Thyroid gland (tissue), 4 donors: Measurements from ENCODE around the gene ZNF14.
"Not testable (repeated sequence)": the region's sequence is repeated elsewhere in the genome, so short reads cannot be mapped to it uniquely, and the experiment has no call there.

Source experiments
- POLR2A ChIP-seq, 2 donors: fragments of 450-650 bp; IDR thresholded peaks; one replicate each; pipeline ENCODE4 v1.6.1; 2017; ENCODE audit warnings: antibody characterized with exemption in 2 of 2, mild to moderate bottlenecking in 2 of 2, moderate library complexity in 1 of 2
- TF ChIP-seq, protein P1 (sequence below), 6 experiments: fragments of 200-600 bp in 3 of 6; fragments of 450-650 bp in 3 of 6; sonication (generic) in 3 of 6; IDR thresholded peaks; one replicate each; pipeline ENCODE4 v1.5.1; 2016 to 2019; ENCODE audit warnings: antibody characterized with exemption in 6 of 6, mild to moderate bottlenecking in 2 of 6, inconsistent platforms in 1 of 6, moderate library complexity in 1 of 6

GRCh38 chr19:19781791-19782190 lies 48.9 kb upstream of the ZNF14 start:
- TF ChIP-seq, protein P1, sequence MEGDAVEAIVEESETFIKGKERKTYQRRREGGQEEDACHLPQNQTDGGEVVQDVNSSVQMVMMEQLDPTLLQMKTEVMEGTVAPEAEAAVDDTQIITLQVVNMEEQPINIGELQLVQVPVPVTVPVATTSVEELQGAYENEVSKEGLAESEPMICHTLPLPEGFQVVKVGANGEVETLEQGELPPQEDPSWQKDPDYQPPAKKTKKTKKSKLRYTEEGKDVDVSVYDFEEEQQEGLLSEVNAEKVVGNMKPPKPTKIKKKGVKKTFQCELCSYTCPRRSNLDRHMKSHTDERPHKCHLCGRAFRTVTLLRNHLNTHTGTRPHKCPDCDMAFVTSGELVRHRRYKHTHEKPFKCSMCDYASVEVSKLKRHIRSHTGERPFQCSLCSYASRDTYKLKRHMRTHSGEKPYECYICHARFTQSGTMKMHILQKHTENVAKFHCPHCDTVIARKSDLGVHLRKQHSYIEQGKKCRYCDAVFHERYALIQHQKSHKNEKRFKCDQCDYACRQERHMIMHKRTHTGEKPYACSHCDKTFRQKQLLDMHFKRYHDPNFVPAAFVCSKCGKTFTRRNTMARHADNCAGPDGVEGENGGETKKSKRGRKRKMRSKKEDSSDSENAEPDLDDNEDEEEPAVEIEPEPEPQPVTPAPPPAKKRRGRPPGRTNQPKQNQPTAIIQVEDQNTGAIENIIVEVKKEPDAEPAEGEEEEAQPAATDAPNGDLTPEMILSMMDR (IDR thresholded peaks at IDR 0.05): not testable (repeated sequence)
- TF ChIP-seq POLR2A (IDR thresholded peaks at IDR 0.05): not testable (repeated sequence)
